GM18526 (cell line): ENCODE results near the gene RNF186.

Experiments used
- POLR2A ChIP-seq: IDR thresholded peaks from 3 replicates; pipeline ENCODE4 v1.6.1; 2011; ENCODE audit not compliant: insufficient read length; ENCODE audit errors: extremely low read depth

Gene RNF186

DNA sequence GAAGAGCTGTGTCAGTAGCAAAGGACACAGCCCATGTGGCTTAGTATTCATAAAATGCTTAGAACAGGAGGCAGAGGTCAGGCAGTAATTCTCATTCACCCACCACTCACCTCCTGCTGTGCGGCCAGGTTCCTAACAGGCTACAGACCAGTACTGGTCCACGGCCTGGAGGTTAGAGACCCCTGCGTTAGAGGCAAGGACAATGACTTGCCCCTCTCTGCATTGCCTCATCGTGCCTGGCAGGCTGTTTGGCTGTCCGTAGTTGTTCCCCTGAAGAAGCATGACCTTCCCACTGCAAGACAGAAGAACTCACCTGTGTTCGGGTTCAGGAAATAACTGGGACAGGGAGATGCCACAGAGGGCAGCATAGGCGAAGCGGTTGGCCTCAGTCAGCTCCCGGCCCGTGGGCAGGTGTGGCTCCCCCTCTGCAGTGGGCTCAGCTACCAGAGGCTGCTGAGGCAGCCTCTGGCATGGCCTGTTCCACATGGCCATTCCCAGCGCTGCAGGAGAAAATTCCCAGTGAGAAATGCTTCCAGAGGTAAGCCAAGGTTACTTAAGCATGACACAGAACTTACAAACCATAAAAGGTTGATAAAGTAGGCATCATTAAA lies 34.7 kb downstream of the RNF186 start:
- TF ChIP-seq POLR2A: no peak

DNA sequence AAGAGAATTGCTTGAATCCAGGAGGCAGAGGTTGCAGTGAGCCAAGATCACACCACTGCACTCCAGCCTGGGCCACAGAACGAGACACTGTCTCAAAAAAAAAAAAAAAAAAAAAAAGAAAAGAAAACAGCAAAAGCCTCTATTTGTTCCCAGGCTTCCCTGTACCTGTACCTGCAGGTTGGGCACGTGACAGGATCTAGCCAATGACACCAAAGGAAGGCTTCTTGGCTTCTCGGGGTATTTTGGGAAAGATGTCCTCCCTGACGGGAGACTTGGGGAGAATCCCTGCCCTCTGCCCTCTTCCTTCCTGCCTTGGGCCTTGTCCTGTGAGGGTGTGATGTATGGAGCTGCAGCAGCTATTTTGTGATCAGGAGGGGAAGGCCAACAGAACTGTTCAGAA lies 38.1 kb downstream of the RNF186 start:
- no peak for TF ChIP-seq POLR2A

GRCh38 chr1:19776287-19776686 lies 38.8 kb downstream of the RNF186 start:
- TF ChIP-seq POLR2A: no peak

- no peak for TF ChIP-seq POLR2A
Measured at GRCh38 chr1:19775831-19776230, 39.3 kb downstream of the RNF186 start.

GRCh38 chr1:19775317-19775716 lies 39.8 kb downstream of the RNF186 start:
- no peak for TF ChIP-seq POLR2A

GRCh38 chr1:19774180-19774785 lies 40.8 kb downstream of the RNF186 start:
- TF ChIP-seq POLR2A: no peak

DNA sequence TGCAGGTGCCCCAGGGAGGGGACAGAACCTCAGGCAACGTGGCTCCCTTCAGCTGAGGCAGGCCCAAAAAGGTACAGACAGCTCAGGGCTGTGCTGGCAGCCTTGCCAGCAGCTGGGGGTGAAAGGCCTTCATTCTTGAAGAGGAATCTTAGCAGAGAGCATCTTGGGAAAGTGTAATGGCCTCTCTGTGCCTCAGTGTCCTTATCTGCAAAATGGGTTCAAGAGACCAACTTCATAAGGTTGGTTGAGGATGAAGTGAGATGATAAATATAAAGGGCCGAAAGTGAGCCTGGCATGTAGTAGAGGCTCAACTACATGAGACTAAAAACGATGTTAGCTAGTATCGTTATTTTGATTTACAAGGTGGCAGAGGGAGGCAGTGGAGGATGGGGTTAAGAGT lies 41.6 kb downstream of the RNF186 start:
- no peak for TF ChIP-seq POLR2A

GRCh38 chr1:19772053-19772452 lies 43.0 kb downstream of the RNF186 start:
- TF ChIP-seq POLR2A: no peak

GRCh38 chr1:19771350-19771749 lies 43.7 kb downstream of the RNF186 start:
- no peak for TF ChIP-seq POLR2A

DNA sequence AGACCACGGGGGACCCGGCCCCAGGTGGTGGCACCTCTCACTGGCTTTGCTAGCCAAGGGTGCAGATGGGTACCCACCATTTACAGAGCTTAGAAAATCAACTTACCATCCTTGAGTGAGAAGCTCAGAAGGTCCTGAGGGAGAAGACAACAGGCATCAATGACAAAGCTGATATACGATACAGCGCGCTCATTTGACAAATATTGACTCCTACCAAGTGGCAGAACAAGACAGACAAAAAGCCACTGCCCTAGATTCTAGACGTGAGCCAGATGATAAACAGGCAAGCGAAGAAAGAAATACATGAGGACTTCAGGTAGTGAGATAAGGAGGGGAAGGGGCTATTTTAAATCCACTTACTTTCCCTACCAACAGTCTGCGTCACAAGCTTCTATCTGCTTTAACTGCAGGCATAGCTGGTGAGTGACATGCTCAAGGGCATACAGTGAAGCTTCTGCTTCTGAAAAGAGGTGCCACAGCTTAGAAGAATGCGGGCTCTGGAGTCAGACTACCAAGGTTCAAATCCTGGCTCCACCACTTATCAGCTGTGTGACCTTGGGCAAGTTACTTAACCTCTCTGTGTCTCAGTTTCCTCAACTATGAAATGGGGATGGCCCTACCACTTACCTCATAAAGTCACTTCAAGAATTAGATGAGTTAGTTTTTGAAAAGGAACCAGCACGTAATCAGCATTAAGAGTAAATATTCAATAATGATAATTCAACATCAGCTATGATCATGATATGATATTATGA lies 44.5 kb downstream of the RNF186 start:
- no peak for TF ChIP-seq POLR2A

GRCh38 chr1:19769211-19769932 lies 45.7 kb downstream of the RNF186 start:
- TF ChIP-seq POLR2A: no peak

- TF ChIP-seq POLR2A: no peak
Measured at GRCh38 chr1:19768353-19769210, 46.5 kb downstream of the RNF186 start.

DNA sequence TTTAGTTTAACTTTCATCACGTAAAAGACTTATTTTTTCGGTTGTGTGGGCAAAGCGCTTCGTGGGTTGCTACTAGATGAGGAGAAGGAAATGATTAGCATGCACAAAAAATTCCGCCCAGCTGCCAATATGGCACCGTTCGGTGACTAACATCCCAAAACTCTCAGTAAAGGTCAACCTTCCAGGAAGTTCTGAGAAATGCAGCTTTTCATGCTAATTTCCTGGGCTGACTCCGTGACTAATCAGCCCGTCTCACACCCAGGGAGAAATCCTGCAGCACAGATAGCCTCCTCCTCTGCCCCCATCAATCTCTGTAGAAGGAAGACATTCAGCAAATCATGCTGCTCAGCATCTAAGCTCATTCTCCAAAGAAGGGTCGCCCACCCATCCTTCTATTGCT lies 49.5 kb downstream of the RNF186 start:
- no peak for TF ChIP-seq POLR2A

GRCh38 chr1:19764848-19765247 lies 50.2 kb downstream of the RNF186 start:
- TF ChIP-seq POLR2A: no peak
